ENCODE data around the gene PDCD1. TPM values are rescaled to one million over a fixed set of nuclear protein-coding genes. Genes with fewer than 3 reads are reported as not detected.

The PDCD1 gene
- total RNA-seq, 3 donors from 2014 or later (not counting 1 experiment from before 2014, with no cell fraction given) = 0.45 TPM; not detected in 2

- H3K27me3 Mint-ChIP-seq (ENCODE audit: low read depth in 2 of 2) = peaks cover 0 to 5% of the 10 kb centered on the region in 2 donors
Measured at GRCh38 chr2:241815477-241816430, 42.9 kb downstream of the PDCD1 start.

GRCh38 chr2:241814643-241815476 lies 43.8 kb downstream of the PDCD1 start:
- Mint-ChIP-seq H3K9me3 (no peaks in the 10 kb centered on the region), H3K36me3 (no peaks in the 10 kb centered on the region), H3K27ac (no peak overlapping the region), H3K4me1 (peaks cover 7 to 16% of the 10 kb centered on the region in 2 donors), H3K27me3 (ENCODE audit: low read depth in 2 of 2) (peaks cover 0 to 5% of the 10 kb centered on the region in 2 donors), H3K4me3 (no peak overlapping the region)
- no peak overlapping the region for H3K4me3 ChIP-seq (ENCODE audit: low read length)
- intact Hi-C loops (cut with micrococcal nuclease) = no loop called here
- no peak for ATAC-seq
- DNase-seq = no peak
- H3K27ac ChIP-seq (ENCODE audit: low read length) = no peak overlapping the region
- WGBS (ENCODE audit: insufficient coverage) = 90% methylated on average over 52 of the region's 52 CpGs
- H3K36me3 ChIP-seq (ENCODE audit: control insufficient read depth, insufficient read depth, low read length) = no peaks in the 10 kb centered on the region
- H3K4me1 ChIP-seq (ENCODE audit: control insufficient read depth, insufficient read depth, low read length) = peaks cover 14% of the 10 kb centered on the region
- no peaks in the 10 kb centered on the region for H3K9me3 ChIP-seq (ENCODE audit: control insufficient read depth, insufficient read depth, low read length)
- no peak for TF ChIP-seq CTCF (IDR thresholded peaks at IDR 0.05)
- no peaks in the 10 kb centered on the region for H3K27me3 ChIP-seq (ENCODE audit: control insufficient read depth, insufficient read depth, low read length)

More at GRCh38 chr2:241815477-241816430, 42.9 kb downstream of the PDCD1 start:
- intact Hi-C loops (cut with micrococcal nuclease) = no loop called here
- WGBS (ENCODE audit: insufficient coverage) = 85% methylated on average over 48 of the region's 48 CpGs
- Histone ChIP-seq H3K4me3 (ENCODE audit: low read length) (no peak overlapping the region), H3K27me3 (ENCODE audit: control insufficient read depth, insufficient read depth, low read length) (no peaks in the 10 kb centered on the region), H3K9me3 (ENCODE audit: control insufficient read depth, insufficient read depth, low read length) (no peaks in the 10 kb centered on the region), H3K27ac (ENCODE audit: low read length) (no peak overlapping the region), H3K4me1 (ENCODE audit: control insufficient read depth, insufficient read depth, low read length) (peaks cover 14% of the 10 kb centered on the region), H3K36me3 (ENCODE audit: control insufficient read depth, insufficient read depth, low read length) (no peaks in the 10 kb centered on the region)
- no peak overlapping the region for H3K4me3 Mint-ChIP-seq
- no peaks in the 10 kb centered on the region for H3K36me3 Mint-ChIP-seq
- H3K27ac Mint-ChIP-seq = no peak overlapping the region
- peak in 1 of 2 donors; percentile 14 for DNase-seq
- TF ChIP-seq CTCF (IDR thresholded peaks at IDR 0.05) = no peak
- no peak for ATAC-seq
- no peaks in the 10 kb centered on the region for H3K9me3 Mint-ChIP-seq
- peaks cover 7 to 16% of the 10 kb centered on the region in 2 donors for H3K4me1 Mint-ChIP-seq

DNA sequence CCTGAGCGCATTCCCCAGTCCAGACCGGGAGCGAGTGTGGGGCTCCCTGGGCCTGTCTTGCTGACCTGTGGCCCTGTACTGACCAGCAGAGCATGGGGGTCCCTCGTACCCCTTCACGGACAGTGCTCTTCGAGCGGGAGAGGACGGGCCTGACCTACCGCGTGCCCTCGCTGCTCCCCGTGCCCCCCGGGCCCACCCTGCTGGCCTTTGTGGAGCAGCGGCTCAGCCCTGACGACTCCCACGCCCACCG lies 44.4 kb downstream of the PDCD1 start:
- DNase-seq (no peak), ATAC-seq (no peak)
- Mint-ChIP-seq H3K4me1 (peaks cover 7 to 16% of the 10 kb centered on the region in 2 donors), H3K4me3 (no peak overlapping the region), H3K9me3 (no peaks in the 10 kb centered on the region), H3K27ac (no peak overlapping the region), H3K36me3 (no peaks in the 10 kb centered on the region), H3K27me3 (ENCODE audit: low read depth in 2 of 2) (peaks cover 0 to 5% of the 10 kb centered on the region in 2 donors)
- H3K27ac ChIP-seq (ENCODE audit: low read length) = no peak overlapping the region
- H3K9me3 ChIP-seq (ENCODE audit: control insufficient read depth, insufficient read depth, low read length) = no peaks in the 10 kb centered on the region
- H3K27me3 ChIP-seq (ENCODE audit: control insufficient read depth, insufficient read depth, low read length) = no peaks in the 10 kb centered on the region
- 95% methylated on average over 17 of the region's 17 CpGs for WGBS (ENCODE audit: insufficient coverage)
- no peak overlapping the region for H3K4me3 ChIP-seq (ENCODE audit: low read length)
- intact Hi-C loops (cut with micrococcal nuclease) = no loop called here
- TF ChIP-seq CTCF (IDR thresholded peaks at IDR 0.05) = no peak
- H3K4me1 ChIP-seq (ENCODE audit: control insufficient read depth, insufficient read depth, low read length) = peaks cover 14% of the 10 kb centered on the region
- H3K36me3 ChIP-seq (ENCODE audit: control insufficient read depth, insufficient read depth, low read length) = no peaks in the 10 kb centered on the region
